Caco-2 (cell line): ENCODE results near the gene KRTAP4-1. TPM values are rescaled to one million over a fixed set of nuclear protein-coding genes. Genes with fewer than 3 reads are reported as not detected.
"Not testable (repeated sequence)": the region's sequence is repeated elsewhere in the genome, so short reads cannot be mapped to it uniquely, and the experiment has no call there.

Source experiments
- BruUV-seq: library from RNA; stranded (reverse); fragments of 400-500 nt; replicated peaks from 2 replicates; lab custom pipeline; 2021; lab: Mats Ljungman, UMichigan
- CTCF ChIA-PET: fragments of 300-600 bp; sonication (Branson Sonifier 250); formaldehyde crosslinking; loops from one replicate; lab custom pipeline; 2022; ENCODE audit warnings: antibody characterized with exemption; lab: Charles Lee
- POLR2A ChIA-PET: fragments of 300-600 bp; sonication (Branson Sonifier 250); formaldehyde crosslinking; loops from one replicate; lab custom pipeline; 2022; ENCODE audit warnings: antibody characterized with exemption; lab: Charles Lee
- DNase-seq, 2 experiments: peaks; one replicate each; pipeline versions ENCODE4 v3.0.0 to v3.0.0-alpha.2; 2020 to 2022
- H3K27me3 ChIP-seq: replicated peaks from 2 replicates; pipeline ENCODE4 v1.6.0; 2011; ENCODE audit warnings: low read length; ENCODE audit not compliant: control insufficient read depth, insufficient read depth
- H3K36me3 ChIP-seq: 2 replicates; pipeline ENCODE4 v1.5.1; 2011; ENCODE audit warnings: low read length; ENCODE audit not compliant: control insufficient read depth, insufficient read depth
- H3K4me1 ChIP-seq: fragments of 250-450 bp; sonication (Bioruptor Pico); 2 replicates; pipeline ENCODE4 v1.5.1; 2020; ENCODE audit warnings: mild to moderate bottlenecking
- H3K4me3 ChIP-seq: 2 replicates; pipeline ENCODE4 v1.5.1; 2011; ENCODE audit warnings: low read depth, mild to moderate bottlenecking, control low read depth, low read length
- H3K9me3 ChIP-seq: fragments of 250-450 bp; sonication (Bioruptor Pico); 2 replicates; pipeline ENCODE4 v1.5.1; 2020; ENCODE audit warnings: mild to moderate bottlenecking, moderate library complexity
- H3K27ac Mint-ChIP-seq: one replicate; pipeline ENCODE4 v1.8.0; 2022; ENCODE audit warnings: mixed read lengths; ENCODE audit not compliant: unreplicated experiment
- H3K27me3 Mint-ChIP-seq: one replicate; pipeline ENCODE4 v1.8.0; 2022; ENCODE audit warnings: mixed read lengths; ENCODE audit not compliant: insufficient read depth, unreplicated experiment
- H3K36me3 Mint-ChIP-seq: one replicate; pipeline ENCODE4 v1.8.0; 2022; ENCODE audit warnings: mild to moderate bottlenecking, mixed read lengths; ENCODE audit not compliant: insufficient read depth, unreplicated experiment
- H3K4me1 Mint-ChIP-seq: one replicate; pipeline ENCODE4 v1.8.0; 2022; ENCODE audit warnings: low read depth, mixed read lengths; ENCODE audit not compliant: unreplicated experiment
- H3K4me3 Mint-ChIP-seq: one replicate; pipeline ENCODE4 v1.8.0; 2022; ENCODE audit warnings: mild to moderate bottlenecking, moderate library complexity, mixed read lengths; ENCODE audit not compliant: unreplicated experiment
- H3K9me3 Mint-ChIP-seq: one replicate; pipeline ENCODE4 v1.8.0; 2022; ENCODE audit warnings: mixed read lengths; ENCODE audit not compliant: unreplicated experiment
- intact Hi-C: fragments of 100-400 bp; cut with micrococcal nuclease; formaldehyde crosslinking; loops from one replicate; pipeline ENCODE4 v1.10.0; 2022; ENCODE audit not compliant: unreplicated experiment
- total RNA-seq: library from RNA; stranded (reverse); gene quantifications from 2 replicates; pipeline ENCODE4 v1.2.3, GENCODE V29; 2022
- TF ChIP-seq, protein P1 (sequence below), 2 experiments: fragments of 200-600 bp in 1 of 2; IDR thresholded peaks; 1 replicate in 1 of 2; 2 replicates in 1 of 2; pipeline versions ENCODE4 v1.5.1 to v1.8.0; 2011 to 2022; ENCODE audit warnings: antibody characterized with exemption in 1 of 2, control low read depth in 1 of 2, inconsistent platforms in 1 of 2, low read depth in 1 of 2, low read length in 1 of 2, mild to moderate bottlenecking in 1 of 2, moderate library complexity in 1 of 2; ENCODE audit not compliant: insufficient read depth in 1 of 2, severe bottlenecking in 1 of 2, unreplicated experiment in 1 of 2

Gene KRTAP4-1
- total RNA-seq, 1 experiment from 2014 or later = not detected

DNA sequence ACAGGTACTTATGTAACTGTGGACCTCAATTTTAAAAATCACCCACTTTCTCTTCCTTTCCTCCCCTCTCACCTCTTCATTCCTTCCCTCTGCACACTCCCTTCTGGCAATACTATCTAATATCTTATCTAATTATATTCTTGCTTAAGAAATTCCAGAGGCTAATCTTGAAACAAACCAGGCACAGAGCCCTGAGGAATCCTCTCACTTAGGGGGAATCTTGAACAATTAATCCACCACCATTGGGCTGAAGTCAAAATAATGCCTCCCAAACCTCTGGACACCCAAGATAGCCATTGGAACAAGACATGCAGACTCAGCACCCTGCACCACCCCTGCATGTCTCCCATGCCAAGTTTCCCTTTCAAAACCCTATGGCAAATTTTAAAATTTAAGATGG, 43.4 kb downstream of the KRTAP4-1 start:
- no peak for DNase-seq
- Mint-ChIP-seq H3K4me1 (no peaks in the 10 kb centered on the region), H3K36me3 (no peaks in the 10 kb centered on the region), H3K9me3 (peaks cover 88% of the 10 kb centered on the region), H3K27ac (no peak overlapping the region), H3K27me3 (no peaks in the 10 kb centered on the region), H3K4me3 (no peak overlapping the region)
- no peaks in the 10 kb centered on the region for H3K4me1 ChIP-seq
- ChIA-PET CTCF (interaction anchor here (0.6 kb wide), 1 partner anchor 48 kb away, joined by 5 read pairs; no protein-coding TSS in a partner anchor), POLR2A (no interaction called here)
- no peaks in the 10 kb centered on the region for H3K27me3 ChIP-seq
- no peak overlapping the region for H3K4me3 ChIP-seq
- BruUV-seq = no TSS peak
- TF ChIP-seq, protein P1, sequence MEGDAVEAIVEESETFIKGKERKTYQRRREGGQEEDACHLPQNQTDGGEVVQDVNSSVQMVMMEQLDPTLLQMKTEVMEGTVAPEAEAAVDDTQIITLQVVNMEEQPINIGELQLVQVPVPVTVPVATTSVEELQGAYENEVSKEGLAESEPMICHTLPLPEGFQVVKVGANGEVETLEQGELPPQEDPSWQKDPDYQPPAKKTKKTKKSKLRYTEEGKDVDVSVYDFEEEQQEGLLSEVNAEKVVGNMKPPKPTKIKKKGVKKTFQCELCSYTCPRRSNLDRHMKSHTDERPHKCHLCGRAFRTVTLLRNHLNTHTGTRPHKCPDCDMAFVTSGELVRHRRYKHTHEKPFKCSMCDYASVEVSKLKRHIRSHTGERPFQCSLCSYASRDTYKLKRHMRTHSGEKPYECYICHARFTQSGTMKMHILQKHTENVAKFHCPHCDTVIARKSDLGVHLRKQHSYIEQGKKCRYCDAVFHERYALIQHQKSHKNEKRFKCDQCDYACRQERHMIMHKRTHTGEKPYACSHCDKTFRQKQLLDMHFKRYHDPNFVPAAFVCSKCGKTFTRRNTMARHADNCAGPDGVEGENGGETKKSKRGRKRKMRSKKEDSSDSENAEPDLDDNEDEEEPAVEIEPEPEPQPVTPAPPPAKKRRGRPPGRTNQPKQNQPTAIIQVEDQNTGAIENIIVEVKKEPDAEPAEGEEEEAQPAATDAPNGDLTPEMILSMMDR (IDR thresholded peaks at IDR 0.05; ENCODE audit: insufficient read depth in 1 of 2, low read depth in 1 of 2, low read length in 1 of 2, severe bottlenecking in 1 of 2, unreplicated experiment in 1 of 2) = no peak
- intact Hi-C loops = no loop called here
- no peaks in the 10 kb centered on the region for H3K36me3 ChIP-seq
- H3K9me3 ChIP-seq = peaks cover 24% of the 10 kb centered on the region

- H3K27ac Mint-ChIP-seq = no peak within 1 kb of the TSS
- H3K9me3 Mint-ChIP-seq = peaks cover 93% of the 10 kb centered on the region
- DNase-seq = no peak
- no peaks in the 10 kb centered on the region for H3K27me3 Mint-ChIP-seq
- Histone ChIP-seq H3K4me3 (no peak within 1 kb of the TSS), H3K4me1 (no peaks in the 10 kb centered on the region), H3K36me3 (no peaks in the 10 kb centered on the region), H3K9me3 (peaks cover 24% of the 10 kb centered on the region), H3K27me3 (no peaks in the 10 kb centered on the region)
- TF ChIP-seq, protein P1 (IDR thresholded peaks at IDR 0.05; ENCODE audit: insufficient read depth in 1 of 2, low read depth in 1 of 2, low read length in 1 of 2, severe bottlenecking in 1 of 2, unreplicated experiment in 1 of 2) = no peak
- H3K36me3 Mint-ChIP-seq = no peaks in the 10 kb centered on the region
- no peaks in the 10 kb centered on the region for H3K4me1 Mint-ChIP-seq
- no peak within 1 kb of the TSS for H3K4me3 Mint-ChIP-seq
- CTCF ChIA-PET = no interaction called here
- intact Hi-C loops = no loop called here
- POLR2A ChIA-PET = no interaction called here
- BruUV-seq = no TSS peak
Observed at GRCh38 chr17:41140360-41141131, 44.2 kb downstream of the KRTAP4-1 start, which contains the start of gene KRTAP4-6. Gene KRTAP4-6 (minus strand): TSS chr17:41140544. CDS start chr17:41140487, 57 bp downstream.

DNA sequence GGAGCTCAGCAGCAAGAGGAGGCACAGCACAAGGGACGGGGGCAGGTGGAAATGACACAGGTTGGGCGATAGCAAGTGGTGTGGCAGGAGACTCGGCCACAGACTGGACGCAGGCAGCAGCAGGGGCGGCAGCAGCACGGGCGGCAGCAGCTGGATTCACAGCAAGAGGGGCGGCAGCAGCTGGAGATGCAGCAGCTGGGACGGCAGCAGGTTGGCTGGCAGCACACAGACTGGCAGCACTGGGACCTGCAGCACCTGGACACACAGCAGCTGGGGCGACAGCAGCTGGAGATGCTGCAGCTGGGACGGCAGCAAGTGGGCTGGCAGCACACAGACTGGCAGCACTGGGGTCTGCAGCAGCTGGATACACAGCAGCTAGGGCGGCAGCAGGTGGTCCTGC, 44.8 kb downstream of the KRTAP4-1 start:
- H3K4me1 Mint-ChIP-seq, H3K36me3 ChIP-seq, DNase-seq, H3K4me1 ChIP-seq, H3K4me3 Mint-ChIP-seq, intact Hi-C loops, H3K4me3 ChIP-seq, H3K27ac Mint-ChIP-seq, H3K36me3 Mint-ChIP-seq, BruUV-seq, POLR2A ChIA-PET, H3K27me3 ChIP-seq, CTCF ChIA-PET, H3K27me3 Mint-ChIP-seq: not testable (repeated sequence)
- peaks cover 24% of the 10 kb centered on the region for H3K9me3 ChIP-seq
- H3K9me3 Mint-ChIP-seq = peaks cover 87% of the 10 kb centered on the region

Other genes with a start within 250 kb of the KRTAP4-1 start
- gene KRT23, start 247.3 kb downstream of the KRTAP4-1 start, total RNA-seq = 43.6 and 47.1 TPM in 2 replicates
- not detected in 2 replicates for gene KRT39, start 218.0 kb downstream of the KRTAP4-1 start, total RNA-seq
- not detected in 2 replicates for gene KRT40, start 200.6 kb downstream of the KRTAP4-1 start, total RNA-seq
- gene KRTAP3-3, start 190.7 kb downstream of the KRTAP4-1 start, total RNA-seq = not detected in 2 replicates
- not detected in 2 replicates for gene KRTAP3-2, start 185.0 kb downstream of the KRTAP4-1 start, total RNA-seq
- 7.4 and 7.9 TPM in 2 replicates for gene KRTAP3-1, start 175.8 kb downstream of the KRTAP4-1 start, total RNA-seq
- gene KRTAP1-5, start 157.7 kb downstream of the KRTAP4-1 start, total RNA-seq = not detected in 2 replicates
- not detected in 2 replicates for gene KRTAP1-4, start 154.7 kb downstream of the KRTAP4-1 start, total RNA-seq
- not detected in 2 replicates for gene KRTAP1-3, start 150.0 kb downstream of the KRTAP4-1 start, total RNA-seq
- gene KRTAP1-1, start 143.5 kb downstream of the KRTAP4-1 start, total RNA-seq = not detected in 2 replicates
- gene KRTAP2-1, start 137.6 kb downstream of the KRTAP4-1 start, total RNA-seq = not detected in 2 replicates
- not detected in 2 replicates for gene KRTAP2-2, start 129.7 kb downstream of the KRTAP4-1 start, total RNA-seq
- gene KRTAP2-3, start 124.8 kb downstream of the KRTAP4-1 start, total RNA-seq = 3.7 and 4.9 TPM in 2 replicates
- not detected in 2 replicates for gene KRTAP2-4, start 119.0 kb downstream of the KRTAP4-1 start, total RNA-seq
- not detected in 2 replicates for gene KRTAP4-7, start 100.8 kb downstream of the KRTAP4-1 start, total RNA-seq
- gene KRTAP4-8, start 86.8 kb downstream of the KRTAP4-1 start, total RNA-seq = not detected in 2 replicates
- not detected in 2 replicates for gene KRTAP4-16, start 82.7 kb downstream of the KRTAP4-1 start, total RNA-seq
- not detected in 2 replicates for gene KRTAP4-9, start 79.5 kb downstream of the KRTAP4-1 start, total RNA-seq
- not detected in 2 replicates for gene KRTAP4-11, start 66.5 kb downstream of the KRTAP4-1 start, total RNA-seq
- gene KRTAP4-12, start 60.7 kb downstream of the KRTAP4-1 start, total RNA-seq = not detected in 2 replicates
- gene KRTAP4-6, start 44.4 kb downstream of the KRTAP4-1 start, total RNA-seq = not detected in 2 replicates
- not detected in 2 replicates for gene KRTAP4-5, start 35.1 kb downstream of the KRTAP4-1 start, total RNA-seq
- gene KRTAP4-4, start 24.2 kb downstream of the KRTAP4-1 start, total RNA-seq = not detected in 2 replicates
- not detected in 2 replicates for gene KRTAP4-3, start 16.7 kb downstream of the KRTAP4-1 start, total RNA-seq
- not detected in 2 replicates for gene KRTAP4-2, start 6.7 kb downstream of the KRTAP4-1 start, total RNA-seq
- not detected in 2 replicates for gene KRTAP9-1, start 5.0 kb upstream of the KRTAP4-1 start, total RNA-seq
- gene KRTAP9-2, start 41.7 kb upstream of the KRTAP4-1 start, total RNA-seq = not detected in 2 replicates
- not detected in 2 replicates for gene KRTAP9-3, start 47.5 kb upstream of the KRTAP4-1 start, total RNA-seq
- gene KRTAP9-8, start 53.1 kb upstream of the KRTAP4-1 start, total RNA-seq = not detected in 2 replicates
- not detected in 2 replicates for gene KRTAP9-4, start 64.8 kb upstream of the KRTAP4-1 start, total RNA-seq
- not detected in 2 replicates for gene KRTAP9-9, start 70.5 kb upstream of the KRTAP4-1 start, total RNA-seq
- not detected in 2 replicates for gene KRTAP9-6, start 80.5 kb upstream of the KRTAP4-1 start, total RNA-seq
- not detected in 2 replicates for gene KRTAP9-7, start 90.8 kb upstream of the KRTAP4-1 start, total RNA-seq
- not detected in 2 replicates for gene KRTAP29-1, start 117.9 kb upstream of the KRTAP4-1 start, total RNA-seq
- gene KRTAP16-1, start 124.4 kb upstream of the KRTAP4-1 start, total RNA-seq = not detected in 2 replicates
- not detected in 2 replicates for gene KRTAP17-1, start 130.8 kb upstream of the KRTAP4-1 start, total RNA-seq
- not detected in 2 replicates for gene KRT33A, start 165.9 kb upstream of the KRTAP4-1 start, total RNA-seq
- gene KRT33B, start 184.9 kb upstream of the KRTAP4-1 start, total RNA-seq = not detected in 2 replicates
- not detected in 2 replicates for gene KRT34, start 197.4 kb upstream of the KRTAP4-1 start, total RNA-seq
- not detected in 2 replicates for gene KRT31, start 212.7 kb upstream of the KRTAP4-1 start, total RNA-seq
- not detected in 2 replicates for gene KRT37, start 239.7 kb upstream of the KRTAP4-1 start, total RNA-seq